Esophagus muscularis mucosa (tissue), 4 donors: Measurements from ENCODE around the gene AKAP14.

Experiments
- CTCF ChIP-seq, 3 experiments: fragments of 200-600 bp in 2 of 3; fragments of 450-650 bp in 1 of 3; sonication (generic) in 2 of 3; IDR thresholded peaks; one replicate each; pipeline ENCODE4 v1.5.1; 2017 to 2019; ENCODE audit warnings: antibody characterized with exemption in 3 of 3, mild to moderate bottlenecking in 2 of 3, moderate library complexity in 1 of 3
- EP300 ChIP-seq: sonication (generic); formaldehyde crosslinking; IDR thresholded peaks from one replicate; pipeline ENCODE4 v1.6.1; 2017; ENCODE audit warnings: antibody characterized with exemption
- POLR2A ChIP-seq: fragments of 450-650 bp; IDR thresholded peaks from one replicate; pipeline ENCODE4 v1.6.1; 2017; ENCODE audit warnings: antibody characterized with exemption, moderate library complexity, mild to moderate bottlenecking, low read depth
- POLR2AphosphoS5 ChIP-seq, 2 donors: sonication (generic); formaldehyde crosslinking; IDR thresholded peaks; one replicate each; pipeline ENCODE4 v1.6.1; 2017; ENCODE audit warnings: antibody characterized with exemption in 2 of 2

- no peak for TF ChIP-seq CTCF (IDR thresholded peaks at IDR 0.05)
- no peak for TF ChIP-seq POLR2A
- TF ChIP-seq POLR2AphosphoS5 (IDR thresholded peaks at IDR 0.05): no peak
- TF ChIP-seq EP300: no peak
Measured at GRCh38 chrX:119945481-119945880, 49.8 kb downstream of the AKAP14 start.
